Measurements from ENCODE around the gene COL5A1. TPM values are rescaled to one million over a fixed set of nuclear protein-coding genes. Genes with fewer than 3 reads are reported as not detected.
A peak's percentile ranks its signal among the peaks of the same experiment; 100 is the strongest.

The COL5A1 gene
- total RNA-seq, 4 donors from 2014 or later, result 13.3 to 55.0 (median 27.0) TPM

GRCh38 chr9:134602547-134603362 is 38.8 kb upstream of the COL5A1 start:
- ATAC-seq (ENCODE audit: low FRiP score), result peak; percentile 81
- no peak for DNase-seq (ENCODE audit: low spot score)
- TF ChIP-seq, protein P1, sequence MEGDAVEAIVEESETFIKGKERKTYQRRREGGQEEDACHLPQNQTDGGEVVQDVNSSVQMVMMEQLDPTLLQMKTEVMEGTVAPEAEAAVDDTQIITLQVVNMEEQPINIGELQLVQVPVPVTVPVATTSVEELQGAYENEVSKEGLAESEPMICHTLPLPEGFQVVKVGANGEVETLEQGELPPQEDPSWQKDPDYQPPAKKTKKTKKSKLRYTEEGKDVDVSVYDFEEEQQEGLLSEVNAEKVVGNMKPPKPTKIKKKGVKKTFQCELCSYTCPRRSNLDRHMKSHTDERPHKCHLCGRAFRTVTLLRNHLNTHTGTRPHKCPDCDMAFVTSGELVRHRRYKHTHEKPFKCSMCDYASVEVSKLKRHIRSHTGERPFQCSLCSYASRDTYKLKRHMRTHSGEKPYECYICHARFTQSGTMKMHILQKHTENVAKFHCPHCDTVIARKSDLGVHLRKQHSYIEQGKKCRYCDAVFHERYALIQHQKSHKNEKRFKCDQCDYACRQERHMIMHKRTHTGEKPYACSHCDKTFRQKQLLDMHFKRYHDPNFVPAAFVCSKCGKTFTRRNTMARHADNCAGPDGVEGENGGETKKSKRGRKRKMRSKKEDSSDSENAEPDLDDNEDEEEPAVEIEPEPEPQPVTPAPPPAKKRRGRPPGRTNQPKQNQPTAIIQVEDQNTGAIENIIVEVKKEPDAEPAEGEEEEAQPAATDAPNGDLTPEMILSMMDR (IDR thresholded peaks at IDR 0.05), result no peak

- TF ChIP-seq, protein P1 (IDR thresholded peaks at IDR 0.05), result no peak
- DNase-seq (ENCODE audit: low spot score) (no peak), ATAC-seq (ENCODE audit: low FRiP score) (no peak)
Measured at GRCh38 chr9:134604834-134605233, 36.8 kb upstream of the COL5A1 start.

- no peak for DNase-seq (ENCODE audit: low spot score)
- TF ChIP-seq, protein P1 (IDR thresholded peaks at IDR 0.05), result no peak
- no peak for ATAC-seq (ENCODE audit: low FRiP score)
Measured at GRCh38 chr9:134605351-134605965, 36.1 kb upstream of the COL5A1 start.

DNA sequence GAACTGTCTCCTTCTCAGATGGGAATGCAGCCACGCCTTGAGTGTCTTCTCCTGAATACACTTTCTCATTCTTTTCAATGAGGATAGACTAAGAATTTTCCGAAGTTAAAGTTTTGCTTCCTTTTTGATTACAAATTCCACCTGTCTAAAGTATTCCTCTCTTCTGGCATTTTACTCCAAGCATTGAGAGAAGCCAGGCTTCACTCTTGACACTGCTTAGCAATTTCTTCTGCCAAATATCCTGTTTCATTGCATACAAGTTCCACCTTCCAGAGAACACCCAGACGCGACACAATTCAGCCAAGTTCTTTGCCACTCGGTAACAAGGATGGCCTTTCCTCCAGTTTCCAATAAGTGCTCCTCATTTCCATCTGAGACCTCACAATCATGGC is 35.6 kb upstream of the COL5A1 start:
- TF ChIP-seq, protein P1 (IDR thresholded peaks at IDR 0.05), result no peak
- no peak for DNase-seq (ENCODE audit: low spot score)
- ATAC-seq (ENCODE audit: low FRiP score), result no peak

- TF ChIP-seq, protein P1 (IDR thresholded peaks at IDR 0.05), result no peak
- ATAC-seq (ENCODE audit: low FRiP score) (no peak), DNase-seq (ENCODE audit: low spot score) (no peak)
Measured at GRCh38 chr9:134606951-134607731, 34.5 kb upstream of the COL5A1 start.

GRCh38 chr9:134607971-134608370 is 33.6 kb upstream of the COL5A1 start:
- TF ChIP-seq, protein P1 (IDR thresholded peaks at IDR 0.05), result no peak
- DNase-seq (ENCODE audit: low spot score), result no peak

More at GRCh38 chr9:134607971-134608370, 33.6 kb upstream of the COL5A1 start:
- ATAC-seq (ENCODE audit: low FRiP score), result no peak
